Stimulated activated CD4-positive, alpha-beta T cell treated with anti-CD3 and anti-CD28 coated beads, Interleukin-2, amount 100 ng/mL, for 24 hours (primary cell): ENCODE data around the gene CYTH4.

Source experiments
- DNase-seq, 2 donors: peaks; one replicate each; pipeline ENCODE4 v3.0.0-alpha.2; 2020

CYTH4 gene

DNA sequence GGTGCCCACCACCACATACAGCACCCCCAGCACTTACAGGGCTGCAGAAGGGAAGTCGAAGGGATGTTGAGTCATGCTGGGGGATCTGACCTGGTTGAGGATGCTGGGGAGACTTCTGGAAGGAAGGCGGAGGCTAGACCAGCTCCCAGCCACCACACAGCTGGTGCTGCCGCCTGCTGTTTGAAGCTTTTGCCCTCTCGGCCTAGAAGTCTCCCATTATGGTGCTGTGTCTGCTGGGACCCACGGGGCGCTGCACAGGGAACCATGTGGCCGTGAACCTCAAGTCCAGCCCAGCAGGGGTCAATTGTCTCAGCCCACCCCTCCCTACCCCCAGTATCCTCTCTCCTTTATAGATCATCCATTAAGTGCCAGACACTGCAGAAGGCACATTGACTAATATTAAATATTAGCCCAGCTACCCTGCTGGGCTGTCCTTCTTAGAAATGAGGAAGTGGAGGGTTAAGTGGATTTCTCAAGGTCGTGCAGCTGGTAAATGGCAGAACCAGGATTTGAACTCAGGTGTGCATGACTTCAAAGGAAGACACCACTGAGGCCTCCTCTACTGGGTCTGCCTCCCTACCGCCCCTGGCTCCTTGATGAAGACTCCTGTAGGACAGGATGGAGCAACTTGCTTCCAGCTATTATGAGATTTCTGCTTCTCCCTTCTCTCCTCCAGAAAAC, 49.7 kb downstream of the CYTH4 start:
- no peak for DNase-seq

DNA sequence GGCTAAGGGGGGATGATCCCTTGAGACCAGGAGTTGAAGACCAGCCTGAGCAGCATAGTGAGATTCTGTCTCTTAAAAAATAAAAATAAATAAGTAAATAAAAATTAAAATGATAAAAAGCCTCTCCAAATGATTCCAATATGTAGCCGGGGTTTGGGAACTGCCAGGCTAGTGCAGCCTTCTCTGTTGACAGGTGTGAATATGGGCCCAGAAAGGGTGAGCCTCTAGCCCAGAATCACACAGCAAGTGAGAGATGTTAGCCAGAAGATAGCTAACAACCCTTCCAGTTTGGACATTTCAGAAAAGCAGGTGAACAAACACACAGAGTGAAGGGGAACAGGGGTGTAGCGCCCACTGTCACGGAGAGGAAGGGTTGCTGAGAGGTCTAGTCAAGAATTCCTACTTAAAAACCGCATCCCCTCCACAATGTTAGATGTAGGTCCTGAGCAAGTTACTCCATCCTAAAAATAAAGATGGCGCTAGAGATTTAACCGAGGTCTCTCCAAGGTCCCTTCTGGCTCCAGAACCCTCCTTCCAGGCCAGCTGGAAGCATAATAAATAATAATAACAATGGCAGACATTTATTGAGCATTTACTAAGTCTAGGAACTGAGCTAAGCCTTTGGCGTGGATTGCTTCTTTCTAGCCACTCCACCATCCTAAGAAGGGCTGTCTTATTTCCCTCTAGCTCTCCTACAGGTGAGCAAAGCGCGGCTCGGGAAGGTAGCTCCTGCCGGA, 51.6 kb downstream of the CYTH4 start:
- DNase-seq, result no peak

DNA sequence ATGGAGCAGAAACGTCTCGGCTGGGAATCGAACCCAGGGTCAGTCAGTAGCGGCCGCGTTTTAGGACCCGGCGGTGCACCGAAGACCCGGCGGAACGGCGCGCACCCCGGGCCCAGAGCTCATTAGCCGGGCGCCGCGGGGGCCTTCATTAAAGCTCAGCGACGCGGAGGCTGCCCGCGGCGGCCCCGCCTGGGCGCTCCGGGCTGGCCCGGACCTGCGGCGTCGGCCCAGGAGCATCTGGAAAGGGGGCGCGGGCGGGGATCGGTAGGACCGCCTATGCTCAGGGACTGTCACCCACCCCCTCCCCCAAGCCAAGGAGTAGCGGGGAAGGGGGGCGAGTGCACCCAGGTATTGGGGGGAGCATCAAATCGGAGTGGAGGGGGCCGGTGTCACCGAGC, 52.2 kb downstream of the CYTH4 start:
- no peak for DNase-seq

DNA sequence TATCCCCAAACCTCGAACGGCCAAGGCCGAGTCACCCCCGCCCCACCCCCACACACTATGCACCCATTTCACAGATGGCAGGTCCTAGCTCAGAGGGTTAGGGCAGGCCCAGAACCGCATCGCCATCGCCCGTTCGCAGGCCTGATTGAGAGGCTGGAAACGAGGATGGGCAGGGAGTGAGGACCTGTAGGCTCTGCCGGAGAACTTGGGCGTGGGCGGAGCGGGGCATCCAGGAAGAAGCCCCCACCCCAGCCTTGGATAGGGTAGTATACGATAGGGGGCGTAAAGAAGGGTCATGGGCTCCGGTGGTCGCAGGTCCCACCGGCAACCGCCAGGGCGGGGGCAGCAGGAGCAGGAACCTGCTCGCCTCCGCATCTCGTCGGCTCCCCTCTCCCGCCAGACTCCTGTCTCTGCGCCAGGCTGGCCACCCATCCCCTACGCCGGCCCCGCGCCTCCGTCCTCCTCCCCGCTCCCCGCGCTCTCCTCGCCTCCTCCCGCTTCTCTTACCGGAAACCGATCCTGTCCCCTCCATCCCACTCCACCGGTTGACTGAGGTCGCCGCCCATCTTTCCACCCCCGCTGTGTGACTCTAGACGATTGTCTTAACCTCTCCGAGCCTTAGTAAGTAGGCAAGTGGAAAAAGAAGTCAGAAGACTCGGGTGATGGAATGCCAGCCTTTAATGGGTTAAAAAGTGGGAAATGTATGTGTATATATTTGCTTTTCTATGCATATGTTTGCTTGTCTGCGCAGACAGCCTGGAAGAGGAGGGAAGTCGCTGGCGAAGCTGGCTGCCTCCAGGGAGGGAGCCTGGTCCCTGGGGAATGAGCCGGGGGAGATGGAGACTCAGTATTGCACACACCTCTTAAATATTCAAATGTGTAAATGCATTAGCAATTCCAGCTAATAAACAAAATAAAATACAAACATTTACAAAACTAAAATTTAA, 52.8 kb downstream of the CYTH4 start:
- DNase-seq, result peak in 1 of 2 donors; percentile 20

DNA sequence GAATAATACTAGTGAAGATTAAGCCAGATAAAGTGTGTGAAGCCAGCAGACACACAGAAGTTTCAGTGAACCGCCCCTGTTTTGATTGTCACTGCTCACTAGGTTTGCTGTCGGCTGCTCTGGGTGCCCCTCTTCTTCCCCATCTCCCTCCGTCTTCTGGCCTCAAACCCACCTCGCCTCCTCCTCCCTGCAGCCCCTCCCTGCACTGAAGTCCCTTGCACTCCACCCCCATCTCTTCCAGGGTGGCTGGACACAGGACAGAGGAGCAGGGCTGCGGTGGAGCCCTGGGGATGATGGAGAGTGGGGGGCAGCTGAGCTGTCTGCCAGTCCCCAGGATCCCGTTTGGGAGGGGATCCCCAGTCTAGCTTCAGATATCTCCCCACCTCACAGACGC, 53.5 kb downstream of the CYTH4 start:
- no peak for DNase-seq

DNA sequence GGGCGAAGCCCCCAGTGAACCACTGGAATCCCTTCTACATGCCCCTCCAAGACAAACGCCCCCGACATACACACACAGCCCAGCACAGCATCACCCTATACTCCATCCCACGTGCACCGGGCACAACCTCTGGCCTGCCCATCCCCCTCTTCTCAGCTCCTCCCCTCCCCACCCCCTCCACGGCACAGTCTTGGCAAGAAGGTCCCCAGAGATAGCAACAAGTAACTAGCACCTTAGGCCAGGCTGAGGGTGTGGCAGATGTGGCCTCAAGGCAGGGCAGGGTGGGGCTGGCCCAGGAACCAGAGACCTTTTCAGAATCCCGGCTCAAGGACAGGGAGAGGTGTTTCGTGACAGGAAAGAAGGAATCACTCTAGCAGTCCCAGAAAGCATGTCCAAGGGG, 54.3 kb downstream of the CYTH4 start:
- DNase-seq, result no peak

DNA sequence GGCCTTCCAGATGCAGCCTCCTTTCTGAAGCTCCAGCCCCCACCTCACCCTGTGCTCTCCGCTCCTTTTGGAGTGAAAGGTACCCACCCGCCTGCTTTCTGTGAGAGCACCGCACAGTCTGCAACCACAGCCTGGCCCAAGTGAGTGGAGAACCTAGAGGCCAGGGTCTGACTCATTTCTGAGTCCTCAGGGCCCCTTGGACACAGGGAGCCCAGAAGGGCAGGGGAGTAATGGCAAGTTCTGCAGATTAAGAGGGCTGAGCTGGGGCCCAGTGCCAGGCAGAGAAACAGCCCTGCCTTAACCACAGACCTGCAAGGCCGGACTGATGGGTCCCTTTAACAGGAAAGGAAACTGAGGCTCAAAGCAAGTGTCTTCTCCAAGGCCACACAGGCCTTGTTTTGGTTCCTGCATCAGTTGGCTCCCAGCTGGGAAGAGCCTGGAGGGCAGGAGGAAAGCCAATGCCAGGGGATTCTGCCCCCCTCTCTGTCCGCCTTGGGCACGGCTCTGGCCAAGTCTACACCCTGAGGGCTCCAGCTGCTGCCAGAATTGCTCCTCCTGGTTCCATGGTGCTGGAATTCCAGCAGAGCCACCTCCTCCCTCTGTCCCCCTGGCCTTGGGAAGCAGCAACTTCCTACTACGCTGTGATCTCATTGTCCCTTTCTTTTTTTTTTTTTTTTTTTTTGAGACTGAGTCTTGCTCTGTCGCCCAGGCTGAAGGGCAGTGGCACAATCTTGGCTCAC, 55.1 kb downstream of the CYTH4 start:
- DNase-seq, result no peak

DNA sequence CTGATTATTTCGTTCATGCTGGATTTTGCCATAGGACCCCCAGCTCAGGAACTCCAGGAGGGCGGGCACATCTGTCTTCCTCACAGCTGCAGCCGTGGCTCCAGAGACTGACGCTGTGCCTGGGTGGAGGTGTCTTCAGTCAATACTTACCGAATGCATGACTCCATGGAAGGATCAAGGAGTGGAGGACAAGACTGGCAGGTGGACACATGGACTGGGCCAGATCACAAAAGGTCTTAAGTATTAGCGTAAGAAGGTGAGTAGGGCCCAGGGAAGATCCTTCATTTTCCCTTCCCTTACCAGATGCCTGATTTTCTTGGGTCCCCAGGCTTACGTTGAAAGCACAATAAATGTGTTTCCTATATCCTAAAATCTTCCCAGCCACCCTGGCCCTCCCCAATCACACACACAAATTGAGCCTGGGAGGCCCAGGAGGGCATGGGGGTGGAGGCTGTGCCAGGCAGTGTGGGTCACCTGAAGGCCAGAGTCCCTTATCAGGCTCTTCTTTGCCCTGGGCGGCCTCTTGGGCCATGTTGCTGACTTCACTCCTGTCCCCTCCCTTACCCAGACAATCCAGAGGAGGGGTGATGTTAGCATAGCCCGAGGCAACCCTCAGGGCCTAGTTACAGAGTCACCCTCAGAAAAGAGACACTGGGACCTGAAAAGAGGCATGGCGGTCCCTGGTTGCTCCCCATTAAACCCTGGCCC, 56.4 kb downstream of the CYTH4 start:
- DNase-seq, result no peak

DNA sequence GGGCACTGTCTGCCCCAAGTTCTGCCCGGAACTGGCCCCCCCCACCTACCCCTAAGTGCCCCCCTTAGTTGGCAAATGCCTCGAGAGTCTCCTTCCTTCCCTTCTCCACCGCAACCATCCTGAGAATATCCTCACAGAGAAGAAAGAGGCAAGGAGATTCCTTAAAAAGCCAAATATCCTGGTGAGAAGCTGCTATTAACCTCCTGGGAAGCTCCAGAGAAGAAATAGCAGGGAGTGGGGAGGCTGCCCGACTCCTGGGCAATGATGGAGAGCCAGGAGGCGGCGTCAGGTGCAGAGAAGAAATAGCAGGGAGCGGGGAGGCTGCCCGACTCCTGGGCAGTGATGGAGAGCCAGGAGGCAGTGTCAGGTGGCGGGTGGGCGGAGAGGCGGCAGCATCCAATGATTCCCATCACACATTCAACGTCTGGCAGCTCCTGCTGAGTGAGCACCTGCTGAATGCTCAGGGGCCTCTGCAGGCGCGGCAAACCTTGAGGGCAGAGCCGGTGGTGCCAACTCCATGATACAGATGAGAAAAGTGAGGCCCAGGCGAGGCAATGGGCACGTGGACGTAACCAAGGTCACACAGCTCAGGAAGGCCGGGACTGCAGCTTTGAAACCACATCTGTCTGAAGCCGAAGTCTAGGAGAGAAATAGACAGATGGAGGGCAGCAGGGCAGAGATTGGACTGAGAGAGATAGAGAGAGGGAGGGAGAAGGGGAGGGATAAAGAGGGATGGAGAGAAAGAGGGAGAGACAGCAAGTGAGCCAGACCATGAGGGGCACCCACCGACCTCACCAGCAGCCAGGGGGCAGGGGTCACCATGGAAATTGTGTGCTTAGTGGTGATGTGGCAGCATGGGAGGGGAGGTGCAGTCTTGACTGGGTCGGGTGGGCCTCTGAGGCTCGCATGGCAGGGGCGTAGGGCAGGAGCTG, 58.3 kb downstream of the CYTH4 start:
- DNase-seq, result no peak

DNA sequence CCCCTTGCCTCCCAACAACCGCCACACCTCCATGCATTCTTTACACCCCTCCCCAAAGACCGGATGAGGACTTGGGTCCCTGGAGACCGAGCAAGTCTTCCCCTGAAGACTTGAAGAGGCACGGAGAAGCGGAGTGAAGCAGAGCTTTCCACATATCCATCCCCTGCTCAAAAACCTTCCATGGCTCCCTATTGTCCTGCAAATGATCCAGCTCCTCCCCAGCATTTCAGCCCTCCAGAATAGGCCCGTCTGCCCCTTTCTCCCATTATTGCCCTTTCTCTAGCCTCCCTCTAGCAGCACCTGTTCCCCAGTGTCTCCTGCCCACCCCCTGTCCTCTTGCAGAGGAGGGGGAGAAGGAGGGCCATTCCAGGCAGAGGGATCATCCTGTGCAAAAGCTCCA, 59.8 kb downstream of the CYTH4 start:
- DNase-seq, result no peak

DNA sequence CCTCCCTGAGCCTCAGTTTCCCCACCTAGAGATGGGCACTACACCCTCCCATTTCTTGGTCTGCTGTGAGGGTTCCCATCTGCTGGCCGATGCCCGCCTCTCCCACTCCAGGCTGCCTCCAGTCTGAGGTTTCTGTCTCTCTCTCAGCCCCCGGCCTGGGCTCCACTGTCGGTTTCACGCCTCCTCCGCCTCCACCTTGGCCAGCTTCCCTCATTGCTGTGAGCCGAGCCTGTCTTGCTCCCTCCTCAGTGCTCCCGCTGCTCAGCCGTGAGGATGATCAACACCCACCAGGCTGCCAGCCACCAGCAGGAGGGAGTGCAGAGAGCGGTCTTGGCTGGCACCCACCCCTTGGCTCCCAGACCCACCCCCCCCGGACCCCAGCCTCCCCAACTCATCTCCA, 61.0 kb downstream of the CYTH4 start:
- DNase-seq, result no peak

DNA sequence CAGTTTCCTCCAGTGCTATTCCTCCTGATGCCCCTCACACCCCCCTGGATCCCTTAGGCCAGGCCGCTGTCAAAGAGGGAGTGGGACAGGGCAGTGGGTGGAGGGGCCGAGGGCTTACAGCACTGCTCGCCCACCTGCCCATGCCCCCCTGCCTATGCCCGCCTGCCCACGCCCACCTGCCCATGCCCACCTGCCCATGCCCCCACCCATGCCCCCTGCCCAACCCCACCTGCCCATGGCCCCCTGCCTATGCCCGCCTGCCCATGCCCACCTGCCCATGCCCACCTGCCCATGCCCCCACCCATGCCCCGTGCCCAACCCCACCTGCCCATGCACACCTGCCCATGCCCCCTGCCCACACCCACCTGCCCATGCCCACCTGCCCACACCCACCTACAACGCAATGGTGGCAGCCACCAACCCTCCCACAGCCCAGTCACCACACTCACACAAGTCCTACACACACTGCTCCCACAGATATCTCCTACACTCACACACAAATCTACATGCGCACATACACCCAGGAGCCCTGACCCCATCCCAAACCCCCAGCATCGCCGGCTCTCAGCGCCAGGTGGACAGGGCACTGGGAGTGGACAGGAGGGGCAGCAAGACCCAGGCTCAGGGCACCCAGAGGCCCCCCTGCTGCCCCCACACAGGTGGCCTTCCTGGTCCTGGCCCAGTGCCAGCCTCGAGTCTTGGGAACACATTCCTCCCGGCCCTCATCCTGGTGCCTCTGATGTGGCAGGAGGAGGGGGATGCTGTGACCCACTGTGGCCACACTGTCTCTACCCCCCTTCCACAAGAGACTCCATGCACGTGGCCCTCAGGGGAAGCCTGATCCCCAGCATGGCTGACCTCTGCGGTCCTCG, 61.8 kb downstream of the CYTH4 start:
- DNase-seq, result no peak

DNA sequence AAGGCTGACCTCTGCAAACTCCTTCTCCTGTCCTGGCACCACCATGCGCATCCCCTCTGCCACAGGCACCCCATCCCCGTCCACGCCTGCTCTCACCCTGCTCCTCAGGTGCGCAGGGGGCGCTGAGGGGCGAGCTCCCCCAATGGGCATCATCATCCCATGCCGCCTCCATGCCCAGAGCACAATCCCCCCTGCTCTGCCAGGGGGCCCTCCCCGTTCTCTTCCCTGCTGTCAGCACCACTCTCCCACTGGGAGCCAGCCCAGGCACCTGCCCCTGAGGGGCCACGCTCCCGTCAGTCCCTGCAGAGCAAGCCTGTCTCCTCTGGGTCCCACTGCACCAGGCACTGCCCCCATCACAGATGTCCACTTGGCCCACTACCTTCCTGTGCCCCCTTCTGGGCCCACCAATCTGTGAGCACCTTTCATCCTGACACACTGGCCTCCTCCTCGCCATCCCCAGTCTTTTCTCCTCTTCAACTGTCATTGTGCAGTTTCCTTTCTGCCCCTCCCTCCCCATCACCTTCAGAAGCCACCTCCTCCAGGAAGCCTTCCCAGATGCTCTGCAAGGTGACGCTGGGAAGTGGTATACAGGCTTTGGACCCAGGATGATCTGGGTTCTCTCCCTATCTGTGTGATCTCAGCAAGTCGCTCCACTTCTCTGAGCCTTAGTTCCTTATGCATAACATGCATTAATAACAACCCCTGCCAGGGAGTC, 62.6 kb downstream of the CYTH4 start:
- no peak for DNase-seq

DNA sequence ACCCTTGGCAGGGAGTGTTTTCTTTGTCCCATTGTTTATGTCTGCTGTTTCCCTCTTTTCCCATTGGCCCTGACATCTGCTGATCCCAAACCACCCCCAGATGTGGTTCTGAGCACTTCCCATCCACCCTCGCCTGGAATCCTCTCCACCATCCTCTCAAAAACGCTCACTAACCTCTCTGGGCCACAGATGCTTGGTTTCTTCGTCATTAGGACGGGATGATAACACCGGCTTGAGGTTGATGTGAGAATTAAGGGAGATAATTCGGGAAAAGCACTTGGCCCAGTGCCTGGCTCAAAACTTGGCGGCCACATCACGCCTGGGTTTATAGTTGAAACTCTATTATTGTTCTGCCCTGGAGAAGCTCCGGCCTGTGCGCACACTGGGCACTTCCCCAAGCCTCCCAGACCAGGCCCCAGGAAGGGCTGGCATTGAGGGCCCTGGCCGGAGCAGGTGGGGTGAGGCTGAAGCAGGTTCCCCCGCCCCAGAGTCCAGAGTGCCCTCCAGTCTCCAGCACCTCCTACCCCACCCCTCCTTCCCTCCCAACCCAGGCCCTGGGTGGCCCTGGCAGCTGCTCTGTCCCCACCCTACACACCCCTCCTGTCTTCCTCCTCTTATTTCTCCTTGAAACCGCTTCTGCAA, 63.7 kb downstream of the CYTH4 start:
- DNase-seq, result no peak

DNA sequence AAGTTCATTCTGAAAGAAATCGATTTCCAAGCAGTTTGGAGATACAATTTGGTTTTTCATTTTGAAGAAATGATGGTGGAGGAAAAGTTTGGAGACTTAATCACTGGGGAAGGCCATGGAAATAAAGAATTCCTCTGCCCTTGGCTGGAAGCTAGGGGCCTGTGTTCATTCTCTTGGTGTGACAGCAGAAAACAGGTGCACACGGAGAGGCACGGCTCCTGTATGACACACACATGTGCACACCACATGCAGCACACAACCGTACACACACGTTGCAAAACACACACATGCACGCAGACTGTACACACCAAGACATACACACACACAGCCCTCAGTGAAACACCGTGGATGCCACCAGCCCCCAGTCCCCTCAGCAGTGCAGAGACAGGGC, 64.2 kb downstream of the CYTH4 start:
- no peak for DNase-seq

DNA sequence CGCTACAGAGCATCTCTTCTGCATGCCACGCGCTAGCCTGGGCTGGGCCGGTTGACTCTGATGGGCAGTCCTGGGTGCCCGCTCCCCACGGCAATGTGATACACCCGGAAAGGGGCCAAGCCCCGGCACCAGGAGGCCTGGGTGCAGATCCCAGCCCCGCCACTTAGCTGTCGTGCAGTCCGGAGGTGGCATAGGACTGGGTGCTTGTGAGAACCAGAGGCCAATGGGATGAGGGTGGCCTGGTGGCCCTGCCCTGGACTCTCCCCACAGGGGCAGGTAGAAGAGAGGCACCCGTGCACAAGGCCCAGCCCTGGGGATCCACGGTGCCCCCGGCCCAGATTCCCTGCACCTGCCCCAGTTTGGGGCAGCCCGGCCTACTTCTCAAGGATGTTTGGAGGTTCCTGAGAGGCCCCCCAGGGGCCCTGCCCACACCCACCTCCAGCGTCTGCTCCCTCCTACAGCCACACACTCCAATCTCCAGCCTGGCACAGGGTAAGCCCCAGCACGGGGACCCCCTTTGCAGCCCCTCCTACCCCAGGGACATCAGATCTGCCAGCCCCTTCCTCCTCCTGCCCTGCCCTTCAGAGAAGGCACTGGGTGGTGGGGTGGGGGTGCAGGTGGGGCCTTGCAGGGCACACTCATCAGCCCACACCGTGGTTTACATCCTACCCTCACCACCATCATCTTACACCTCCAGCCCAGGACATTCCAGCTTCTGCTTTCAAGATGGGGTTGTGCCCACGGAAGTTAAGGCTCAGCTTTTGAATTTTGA, 66.9 kb downstream of the CYTH4 start:
- no peak for DNase-seq

DNA sequence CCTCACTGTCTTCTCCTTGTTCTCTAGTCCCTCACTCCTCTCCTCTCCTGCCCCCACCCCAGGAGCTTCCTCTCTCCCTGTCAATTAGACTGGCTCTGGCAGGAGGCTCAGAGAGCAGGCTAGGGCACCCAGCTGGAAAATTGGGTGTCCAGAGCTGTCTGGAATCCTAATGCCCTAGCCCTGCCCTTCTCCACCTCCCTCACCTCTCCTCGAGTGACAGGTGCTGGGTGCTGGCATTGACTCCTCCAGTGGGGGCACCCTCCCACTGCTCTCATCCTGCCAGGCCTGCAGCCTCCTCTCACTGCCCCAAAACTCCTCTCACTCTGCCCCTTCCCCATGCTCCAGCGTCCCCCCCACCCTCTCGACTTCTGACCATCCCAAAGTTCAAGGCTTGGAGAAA, 68.9 kb downstream of the CYTH4 start:
- no peak for DNase-seq

DNA sequence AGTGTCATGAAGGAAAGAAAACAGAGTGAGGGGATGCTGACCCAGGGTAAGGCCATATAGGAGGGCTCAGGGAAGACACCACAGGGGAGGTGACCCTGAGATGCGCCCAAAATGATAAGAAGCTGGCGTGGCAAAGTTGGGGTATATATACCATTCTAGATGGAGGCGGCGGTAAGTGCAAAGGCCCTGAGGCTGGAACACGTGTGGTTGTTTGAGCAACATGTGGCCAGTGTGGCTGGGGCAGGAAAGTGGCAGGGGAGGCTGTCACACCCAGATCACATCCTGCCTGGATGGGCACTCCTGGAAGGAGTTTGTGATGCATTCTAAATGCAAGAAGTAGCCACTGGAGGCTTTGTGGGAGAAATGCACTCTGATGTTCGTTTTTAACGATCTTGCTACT, 70.2 kb downstream of the CYTH4 start:
- DNase-seq, result no peak
